Hepatocyte (in vitro differentiated cells): ENCODE data around the gene CTBP1. TPM values are rescaled to one million over a fixed set of nuclear protein-coding genes. Genes with fewer than 3 reads are reported as not detected.

Source experiments
- DNase-seq: peaks from one replicate; pipeline ENCODE4 v3.0.0-alpha.2; 2016; ENCODE audit warnings: low spot score
- H2AFZ ChIP-seq: fragments of 200-600 bp; sonication (generic); 2 replicates; pipeline ENCODE4 v1.6.0; 2016; ENCODE audit warnings: antibody characterized with exemption, mild to moderate bottlenecking
- H3K27ac ChIP-seq: fragments of 200-600 bp; sonication (generic); 2 replicates; pipeline ENCODE4 v1.5.1; 2016; ENCODE audit warnings: mild to moderate bottlenecking
- H3K27me3 ChIP-seq: fragments of 200-600 bp; sonication (generic); 2 replicates; pipeline ENCODE4 v1.6.1; 2016
- H3K36me3 ChIP-seq: fragments of 200-600 bp; sonication (generic); replicated peaks from 2 replicates; pipeline ENCODE4 v1.5.1; 2016; ENCODE audit warnings: low read depth; ENCODE audit not compliant: insufficient read depth
- H3K4me1 ChIP-seq: fragments of 200-600 bp; sonication (generic); 2 replicates; pipeline ENCODE4 v1.5.1; 2016; ENCODE audit warnings: mild to moderate bottlenecking, moderate library complexity; ENCODE audit not compliant: insufficient read depth
- H3K4me2 ChIP-seq: fragments of 200-600 bp; sonication (generic); 2 replicates; pipeline ENCODE4 v1.6.0; 2016
- H3K4me3 ChIP-seq: fragments of 200-600 bp; sonication (generic); 2 replicates; pipeline ENCODE4 v1.5.1; 2016; ENCODE audit warnings: mild to moderate bottlenecking
- H3K79me2 ChIP-seq: fragments of 200-600 bp; sonication (generic); 2 replicates; pipeline ENCODE4 v1.6.0; 2017; ENCODE audit warnings: mild to moderate bottlenecking
- H3K9me2 ChIP-seq: fragments of 200-600 bp; sonication (generic); replicated peaks from 2 replicates; pipeline ENCODE4 v1.6.0; 2017; ENCODE audit warnings: mild to moderate bottlenecking; ENCODE audit not compliant: insufficient read depth
- H3K9me3 ChIP-seq: fragments of 200-600 bp; sonication (generic); 2 replicates; pipeline ENCODE4 v1.5.1; 2016; ENCODE audit warnings: low read depth, mild to moderate bottlenecking
- H4K20me1 ChIP-seq: fragments of 200-600 bp; sonication (generic); 2 replicates; pipeline ENCODE4 v1.6.0; 2016; ENCODE audit warnings: mild to moderate bottlenecking; ENCODE audit not compliant: insufficient read depth, poor library complexity, severe bottlenecking
- CTCF ChIP-seq: fragments of 200-600 bp; sonication (generic); IDR thresholded peaks from 2 replicates; pipeline ENCODE4 v1.5.1; 2016; ENCODE audit warnings: antibody characterized with exemption, mild to moderate bottlenecking; ENCODE audit not compliant: poor library complexity
- EZH2 ChIP-seq: fragments of 200-600 bp; sonication (generic); IDR thresholded peaks from 2 replicates; pipeline ENCODE4 v1.6.1; 2016; ENCODE audit warnings: antibody characterized with exemption, mild to moderate bottlenecking, borderline replicate concordance
- EZH2phosphoT487 ChIP-seq: fragments of 200-600 bp; sonication (generic); IDR thresholded peaks from one replicate; pipeline ENCODE4 v1.6.1; 2018; ENCODE audit warnings: antibody characterized with exemption, mild to moderate bottlenecking, low read depth, moderate library complexity; ENCODE audit not compliant: unreplicated experiment, severe bottlenecking
- WGBS: methylation state at CpG from one replicate; pipeline ENCODE4 v1.1.6; 2016; ENCODE audit warnings: low lambda C conversion rate; ENCODE audit errors: missing lambda C conversion rate; 5-methylcytosine and 5-hydroxymethylcytosine counted together
- polyA plus RNA-seq: library from polyadenylated mRNA; unstranded; fragments of >200 nt; fragmentation: Nextera tagmentation; extraction: Ambion mirVana; gene quantifications from 2 replicates; pipeline ENCODE4 v1.2.1, GENCODE V29; 2016
- total RNA-seq: library from RNA; depleted of rRNA; stranded (reverse); fragments of >200 nt; gene quantifications from 2 replicates; pipeline ENCODE4 v1.2.3, GENCODE V29; 2014

The CTBP1 gene
- total and polyA plus RNA-seq, 2 experiments from 2014 or later, result 169 to 179 TPM

DNA sequence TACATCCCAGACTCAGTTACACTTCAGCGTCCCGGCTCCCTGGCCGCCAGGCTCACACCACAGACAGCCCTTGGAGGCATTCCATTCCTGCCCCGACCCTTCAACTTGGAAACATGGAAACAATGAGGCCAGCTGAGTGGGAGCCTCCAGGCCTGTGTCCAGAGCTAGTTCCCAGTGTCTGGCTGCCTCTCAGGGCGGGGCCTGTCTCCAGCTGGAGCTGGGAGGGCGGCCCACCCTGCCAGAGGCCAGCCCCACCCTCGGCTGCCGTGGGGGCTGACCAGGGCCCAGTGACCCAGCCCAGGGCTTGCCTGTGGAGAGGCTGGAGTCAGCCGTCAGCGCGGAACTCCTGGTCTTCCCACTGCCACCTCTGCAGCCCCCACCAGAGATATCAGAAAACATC, 39.1 kb downstream of the CTBP1 start:
- Histone ChIP-seq H3K27ac (peak overlapping the region; percentile 84), H3K79me2 (no peaks in the 10 kb centered on the region), H3K9me3 (no peaks in the 10 kb centered on the region), H3K27me3 (no peaks in the 10 kb centered on the region), H4K20me1 (no peaks in the 10 kb centered on the region), H3K4me3 (no peak overlapping the region), H3K9me2 (no peaks in the 10 kb centered on the region), H3K4me2 (peak overlapping the region; percentile 55), H2AFZ (no peak overlapping the region), H3K4me1 (peaks cover 41% of the 10 kb centered on the region), H3K36me3 (no peaks in the 10 kb centered on the region)
- no peak for TF ChIP-seq EZH2
- TF ChIP-seq EZH2phosphoT487, result no peak
- no peak for TF ChIP-seq CTCF
- peak; percentile 65 for DNase-seq
- WGBS, result 58% methylated on average over 5 of the region's 11 CpGs

- Histone ChIP-seq H3K79me2 (no peaks in the 10 kb centered on the region), H3K4me3 (no peak overlapping the region), H4K20me1 (no peaks in the 10 kb centered on the region), H3K27me3 (no peaks in the 10 kb centered on the region), H3K9me2 (no peaks in the 10 kb centered on the region), H3K27ac (peak overlapping the region; percentile 84), H3K9me3 (no peaks in the 10 kb centered on the region), H2AFZ (no peak overlapping the region), H3K4me1 (peaks cover 47% of the 10 kb centered on the region), H3K36me3 (no peaks in the 10 kb centered on the region), H3K4me2 (peak overlapping the region; percentile 55)
- 85% methylated on average over 31 of the region's 31 CpGs for WGBS
- DNase-seq, result no peak
- TF ChIP-seq EZH2phosphoT487, result no peak
Measured at GRCh38 chr4:1208970-1209704, 39.8 kb downstream of the CTBP1 start.

GRCh38 chr4:1208266-1208961, 40.5 kb downstream of the CTBP1 start:
- Histone ChIP-seq H3K27ac (peak overlapping the region; percentile 84), H3K4me3 (no peak overlapping the region), H3K27me3 (no peaks in the 10 kb centered on the region), H4K20me1 (no peaks in the 10 kb centered on the region), H3K9me2 (no peaks in the 10 kb centered on the region), H3K4me2 (no peak overlapping the region), H3K4me1 (peaks cover 47% of the 10 kb centered on the region), H3K36me3 (no peaks in the 10 kb centered on the region), H2AFZ (no peak overlapping the region), H3K9me3 (no peaks in the 10 kb centered on the region), H3K79me2 (no peaks in the 10 kb centered on the region)
- DNase-seq, result no peak
- TF ChIP-seq CTCF, result no peak
- no peak for TF ChIP-seq EZH2phosphoT487
- TF ChIP-seq EZH2, result no peak
- WGBS, result 92% methylated on average over 37 of the region's 37 CpGs

DNA sequence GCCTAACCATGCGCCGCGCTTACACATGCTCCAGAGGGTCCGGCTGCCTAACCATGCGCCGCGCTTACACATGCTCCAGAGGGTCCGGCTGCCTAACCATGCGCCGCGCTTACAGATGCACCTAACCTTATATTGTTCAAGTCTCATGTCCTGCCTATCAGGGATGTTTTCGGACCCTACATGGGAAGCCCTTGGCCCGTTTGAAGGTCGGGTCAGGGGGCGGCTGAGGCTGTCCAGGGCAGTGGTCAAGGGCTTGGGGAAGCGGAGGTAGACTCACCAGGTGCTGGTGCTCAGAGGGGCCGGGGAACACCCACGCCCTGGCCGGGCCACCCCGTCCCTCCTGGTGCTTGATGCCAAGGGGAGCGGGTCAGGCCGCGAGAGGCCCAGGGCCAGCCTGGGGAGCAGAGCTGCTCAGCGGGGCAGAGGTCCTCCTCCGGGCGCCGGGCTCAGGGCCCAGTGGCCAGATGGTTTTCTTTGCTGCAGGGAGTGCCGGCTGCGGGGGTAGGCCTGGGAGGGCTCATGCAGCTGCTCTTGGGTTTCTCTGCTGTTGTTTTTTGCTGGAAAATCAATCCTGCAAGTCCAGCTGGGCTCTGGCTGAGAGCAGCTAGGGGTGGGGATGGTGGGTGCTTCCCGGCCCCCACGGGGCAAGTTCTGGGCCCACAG, 41.2 kb downstream of the CTBP1 start:
- H3K9me2 ChIP-seq, result no peaks in the 10 kb centered on the region
- peak overlapping the region; percentile 84 for H3K27ac ChIP-seq
- H3K4me2 ChIP-seq, result no peak overlapping the region
- no peak for TF ChIP-seq EZH2
- no peak for TF ChIP-seq EZH2phosphoT487
- no peak for TF ChIP-seq CTCF
- no peaks in the 10 kb centered on the region for H3K79me2 ChIP-seq
- no peaks in the 10 kb centered on the region for H3K36me3 ChIP-seq
- H2AFZ ChIP-seq, result no peak overlapping the region
- DNase-seq, result no peak
- WGBS, result 89% methylated on average over 27 of the region's 31 CpGs
- peaks cover 53% of the 10 kb centered on the region for H3K4me1 ChIP-seq
- H4K20me1 ChIP-seq, result no peaks in the 10 kb centered on the region
- no peak overlapping the region for H3K4me3 ChIP-seq
- no peaks in the 10 kb centered on the region for H3K27me3 ChIP-seq
- H3K9me3 ChIP-seq, result no peaks in the 10 kb centered on the region
